Measurements from ENCODE around the gene DTX4.

Gene DTX4

GRCh38 chr11:59192446-59193020 is 20.6 kb downstream of the DTX4 start:
- DNase-seq, result no peak

GRCh38 chr11:59193587-59194130 is 21.7 kb downstream of the DTX4 start:
- DNase-seq, result no peak

DNA sequence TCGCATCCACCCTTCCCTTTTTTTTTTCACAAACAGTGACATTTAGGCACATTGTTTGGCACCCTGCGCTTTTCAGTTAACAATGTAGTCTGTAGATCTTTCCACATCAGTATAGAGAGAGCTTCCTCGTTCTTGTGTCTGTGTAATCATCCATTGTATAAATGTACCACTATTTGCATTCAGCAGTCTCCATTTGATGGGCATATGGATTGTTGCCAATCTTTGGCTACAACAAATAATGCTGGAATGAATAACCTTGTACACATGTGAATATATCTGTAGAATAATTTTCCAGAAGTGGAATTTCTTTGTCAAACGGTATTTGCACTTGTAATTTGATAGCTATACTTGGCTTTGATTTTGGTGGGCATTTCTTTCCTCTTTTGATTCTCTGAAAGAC is 23.7 kb downstream of the DTX4 start:
- no peak for DNase-seq

DNA sequence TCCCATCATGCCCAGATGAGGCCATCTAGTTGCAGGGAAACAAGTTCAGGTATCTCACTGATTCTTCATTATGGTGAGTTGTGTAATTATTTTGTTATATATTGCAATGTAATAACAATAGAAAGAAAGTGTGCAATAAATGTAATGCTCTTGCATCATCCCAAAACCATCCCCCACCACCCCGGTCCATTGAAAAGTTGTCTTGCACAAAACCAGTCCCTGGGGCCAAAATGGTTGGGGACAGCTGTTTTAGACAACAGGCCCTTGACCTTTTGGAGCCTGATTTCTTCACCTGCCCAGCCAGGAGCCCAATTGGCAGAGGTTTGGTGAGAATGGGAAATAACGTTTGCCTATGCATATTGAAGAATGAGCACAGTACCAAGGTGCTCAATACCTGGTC is 24.8 kb downstream of the DTX4 start:
- DNase-seq, result no peak

DNA sequence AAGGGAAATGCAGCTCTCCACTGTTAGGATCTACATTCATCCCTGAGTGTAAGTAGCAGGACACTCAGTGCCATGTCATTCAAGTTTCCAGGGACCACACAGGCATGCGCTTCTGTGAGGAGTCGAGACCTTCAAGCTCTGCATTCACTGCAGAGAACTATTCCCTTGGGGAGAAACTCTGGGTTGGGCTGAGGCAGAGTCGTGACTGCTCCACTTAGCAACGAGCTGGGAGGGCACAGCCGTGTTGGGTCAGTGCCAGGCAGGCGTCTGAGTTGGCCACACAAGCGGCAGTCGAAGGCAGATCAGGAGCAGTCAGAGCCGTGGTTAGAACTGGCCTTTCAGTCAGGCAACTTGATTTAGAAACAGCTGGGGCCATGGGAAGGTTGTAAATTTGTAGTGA is 26.1 kb downstream of the DTX4 start:
- no peak for DNase-seq

DNA sequence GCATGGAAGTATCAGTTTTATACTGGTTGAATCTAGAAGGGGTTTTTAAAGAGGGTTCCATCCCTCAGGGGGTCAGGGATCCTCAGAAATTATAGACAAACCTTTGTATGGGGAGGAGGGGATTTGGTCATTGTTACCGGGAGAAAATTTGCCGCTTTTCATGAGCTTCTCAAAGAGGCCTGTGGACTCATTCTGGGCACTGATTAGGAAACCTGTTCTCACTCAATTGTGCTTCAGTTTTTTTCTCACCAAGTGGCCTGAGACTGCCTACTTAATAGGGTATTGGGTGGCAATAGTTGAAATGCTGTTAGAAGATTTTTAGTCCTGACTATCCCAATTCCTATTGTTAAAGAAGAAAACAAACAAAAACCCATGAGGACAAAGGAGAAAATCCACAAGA is 26.8 kb downstream of the DTX4 start:
- DNase-seq, result no peak

- DNase-seq, result no peak
Measured at GRCh38 chr11:59199546-59200422, 27.9 kb downstream of the DTX4 start.

DNA sequence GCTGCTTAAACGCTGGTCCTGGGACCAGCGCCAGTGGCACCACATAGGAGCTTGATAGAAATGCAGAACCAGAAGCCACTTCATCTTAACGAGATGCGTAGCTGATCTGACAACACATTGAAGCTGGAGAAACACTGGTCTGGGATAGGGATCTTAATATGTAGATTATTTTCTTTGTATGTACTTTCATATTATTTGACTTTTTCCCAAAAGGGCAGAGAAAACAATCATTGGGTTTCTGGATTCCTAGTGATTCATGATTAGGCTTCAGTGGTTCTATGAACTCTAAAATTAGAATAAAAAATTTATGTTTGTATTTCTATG is 28.5 kb downstream of the DTX4 start:
- DNase-seq, result no peak

- no peak for DNase-seq
Measured at GRCh38 chr11:59201353-59201752, 29.4 kb downstream of the DTX4 start.

- DNase-seq, result no peak
Measured at GRCh38 chr11:59204746-59205145, 32.8 kb downstream of the DTX4 start.

- no peak for DNase-seq
Measured at GRCh38 chr11:59205648-59206047, 33.7 kb downstream of the DTX4 start.

- no peak for DNase-seq
Measured at GRCh38 chr11:59206635-59207034, 34.7 kb downstream of the DTX4 start.

- no peak for DNase-seq
Measured at GRCh38 chr11:59207988-59208451, 36.1 kb downstream of the DTX4 start.

DNA sequence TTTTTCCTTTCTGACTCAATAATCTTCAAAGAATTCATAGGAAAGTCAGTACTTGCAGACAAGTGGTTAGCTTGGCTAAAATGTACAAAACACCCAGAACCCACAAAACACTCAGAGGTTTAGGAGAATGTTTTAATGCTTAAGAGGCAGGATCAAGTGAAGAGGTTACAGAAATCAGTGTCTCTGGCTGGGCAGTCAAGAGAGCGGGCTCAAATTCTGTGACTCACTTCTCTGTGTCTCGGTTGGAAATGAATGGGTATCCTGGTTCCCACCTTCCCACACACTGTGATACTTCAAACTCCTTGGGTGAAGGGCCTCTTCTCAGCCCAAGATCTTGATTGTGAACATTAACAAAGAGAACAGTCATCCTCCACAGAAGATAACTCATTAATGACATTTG is 37.0 kb downstream of the DTX4 start:
- no peak for DNase-seq

- DNase-seq, result no peak
Measured at GRCh38 chr11:59212222-59212621, 40.3 kb downstream of the DTX4 start.

GRCh38 chr11:59212744-59213631 is 41.1 kb downstream of the DTX4 start, which contains the start of gene MPEG1:
Gene MPEG1, minus strand, starts transcription at chr11:59212927. Its CDS starts 62 bp downstream, at chr11:59212865.
- peak; percentile 46 for DNase-seq

- no peak for DNase-seq
Measured at GRCh38 chr11:59214141-59214893, 42.4 kb downstream of the DTX4 start.

GRCh38 chr11:59216641-59217564 is 45.0 kb downstream of the DTX4 start:
- peak; percentile 69 for DNase-seq

GRCh38 chr11:59218319-59218718 is 46.4 kb downstream of the DTX4 start:
- DNase-seq, result no peak

DNA sequence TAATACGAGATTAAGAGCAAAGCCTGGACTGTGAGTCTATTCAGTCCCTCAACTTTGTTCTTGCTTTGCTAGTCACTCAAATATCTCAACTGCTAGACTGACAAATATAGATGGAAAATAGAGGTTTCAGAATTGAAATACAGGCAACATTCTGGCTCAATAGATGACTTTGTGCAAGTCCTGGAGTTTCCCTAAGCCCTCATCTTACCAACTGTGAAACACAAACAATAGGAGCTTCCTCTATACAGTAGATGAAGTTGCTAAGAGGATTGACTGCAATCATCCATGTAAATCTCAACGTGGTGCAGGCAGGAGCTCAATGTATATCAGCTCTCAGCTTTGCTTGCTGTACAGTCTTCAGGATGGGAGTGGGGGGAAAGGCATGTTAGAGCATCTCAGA is 47.0 kb downstream of the DTX4 start:
- no peak for DNase-seq

GRCh38 chr11:59219836-59220235 is 47.9 kb downstream of the DTX4 start:
- DNase-seq, result no peak

Measured in SIG-M5 (cell line).